C4-2B (cell line): ENCODE measurements around the gene FNDC3B.

ENCODE experiments used
- CTCF ChIP-seq: fragments of 450-650 bp; conservative IDR thresholded peaks from 2 replicates; pipeline ENCODE4 v1.5.1; 2017; ENCODE audit warnings: mild to moderate bottlenecking
- ZFX ChIP-seq: fragments of 450-650 bp; IDR thresholded peaks from 2 replicates; pipeline ENCODE4 v1.6.1; 2017

GRCh38 chr3:172119266-172119969, 80.0 kb downstream of the FNDC3B start:
- TF ChIP-seq CTCF = no peak
- no peak for TF ChIP-seq ZFX
